ENCODE data around the gene ENOX1.

DNA sequence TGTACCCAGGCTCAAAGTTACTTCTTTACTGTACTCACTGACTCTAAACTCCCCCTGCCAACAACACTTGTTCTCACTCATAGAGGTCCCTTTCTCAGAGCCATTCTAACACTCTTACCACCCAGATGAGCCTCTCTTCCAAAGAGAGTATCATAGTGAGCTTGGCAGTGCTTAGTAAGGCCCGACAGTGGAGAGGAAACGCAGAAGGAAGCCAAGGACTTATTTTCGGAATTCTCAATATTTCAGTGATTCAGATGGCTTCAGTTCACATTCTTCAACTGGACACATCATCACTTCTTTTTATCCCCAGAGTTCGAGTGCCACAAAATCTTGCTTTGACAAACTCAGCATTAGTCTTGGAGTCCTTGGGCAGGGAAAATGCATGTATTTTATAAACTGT is 477.5 kb downstream of the ENOX1 start:
- TF ChIP-seq, protein P1, sequence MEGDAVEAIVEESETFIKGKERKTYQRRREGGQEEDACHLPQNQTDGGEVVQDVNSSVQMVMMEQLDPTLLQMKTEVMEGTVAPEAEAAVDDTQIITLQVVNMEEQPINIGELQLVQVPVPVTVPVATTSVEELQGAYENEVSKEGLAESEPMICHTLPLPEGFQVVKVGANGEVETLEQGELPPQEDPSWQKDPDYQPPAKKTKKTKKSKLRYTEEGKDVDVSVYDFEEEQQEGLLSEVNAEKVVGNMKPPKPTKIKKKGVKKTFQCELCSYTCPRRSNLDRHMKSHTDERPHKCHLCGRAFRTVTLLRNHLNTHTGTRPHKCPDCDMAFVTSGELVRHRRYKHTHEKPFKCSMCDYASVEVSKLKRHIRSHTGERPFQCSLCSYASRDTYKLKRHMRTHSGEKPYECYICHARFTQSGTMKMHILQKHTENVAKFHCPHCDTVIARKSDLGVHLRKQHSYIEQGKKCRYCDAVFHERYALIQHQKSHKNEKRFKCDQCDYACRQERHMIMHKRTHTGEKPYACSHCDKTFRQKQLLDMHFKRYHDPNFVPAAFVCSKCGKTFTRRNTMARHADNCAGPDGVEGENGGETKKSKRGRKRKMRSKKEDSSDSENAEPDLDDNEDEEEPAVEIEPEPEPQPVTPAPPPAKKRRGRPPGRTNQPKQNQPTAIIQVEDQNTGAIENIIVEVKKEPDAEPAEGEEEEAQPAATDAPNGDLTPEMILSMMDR (optimal IDR thresholded peaks at IDR 0.05 in 1 of 3, IDR thresholded peaks at IDR 0.05 in 1 of 3, conservative IDR thresholded peaks at IDR 0.05 in 1 of 3; ENCODE audit: extremely low read depth in 1 of 3, insufficient read depth in 2 of 3, low read length in 3 of 3) = no peak
- TF ChIP-seq EZH2 (IDR thresholded peaks at IDR 0.05; ENCODE audit: low read length) = no peak

Data from keratinocyte (primary cell).